Fibroblast of lung (primary cell): ENCODE results near the gene IFNL1. TPM values are rescaled to one million over a fixed set of nuclear protein-coding genes. Genes with fewer than 3 reads are reported as not detected.
"Not testable (repeated sequence)": the region's sequence is repeated elsewhere in the genome, so short reads cannot be mapped to it uniquely, and the experiment has no call there.

Experiments
- DNase-seq, 2 donors: peaks; one replicate each; pipeline versions ENCODE4 v3.0.0 to v3.0.0-alpha.2; 2010; ENCODE audit warnings: low read depth in 2 of 2
- H2AFZ ChIP-seq: 2 replicates; pipeline ENCODE4 v1.5.1; 2012; ENCODE audit warnings: low read length, control low read depth, inconsistent platforms
- H3K27ac ChIP-seq: 2 replicates; pipeline ENCODE4 v1.5.1; 2011; ENCODE audit warnings: low read length, control low read depth; ENCODE audit not compliant: insufficient read depth
- H3K27me3 ChIP-seq: 2 replicates; pipeline ENCODE4 v1.5.1; 2011; ENCODE audit warnings: mild to moderate bottlenecking, low read length; ENCODE audit not compliant: control insufficient read depth, insufficient read depth
- H3K36me3 ChIP-seq: 2 replicates; pipeline ENCODE4 v1.5.1; 2011; ENCODE audit warnings: low read length; ENCODE audit not compliant: control insufficient read depth, insufficient read depth
- H3K4me1 ChIP-seq: 2 replicates; pipeline ENCODE4 v1.5.1; 2011; ENCODE audit warnings: low read length; ENCODE audit not compliant: control insufficient read depth, insufficient read depth; ENCODE audit errors: extremely low read depth
- H3K4me2 ChIP-seq: 2 replicates; pipeline ENCODE4 v1.5.1; 2011; ENCODE audit warnings: low read length, control low read depth; ENCODE audit not compliant: insufficient read depth; ENCODE audit errors: extremely low read depth
- H3K4me3 ChIP-seq, 4 experiments: fragments of 200-600 bp in 1 of 4; sonication (generic) in 1 of 4; replicated peaks in 1 of 4; 2 replicates each; pipeline ENCODE4 v1.5.1; 2011 to 2016; ENCODE audit warnings: low read length in 4 of 4, low read depth in 3 of 4, mild to moderate bottlenecking in 3 of 4, control low read depth in 2 of 4, inconsistent platforms in 1 of 4, mixed read lengths in 1 of 4; ENCODE audit not compliant: insufficient read depth in 1 of 4; ENCODE audit errors: control extremely low read depth in 1 of 4
- H3K79me2 ChIP-seq: 2 replicates; pipeline ENCODE4 v1.5.1; 2012; ENCODE audit warnings: mild to moderate bottlenecking, low read length, inconsistent platforms; ENCODE audit not compliant: control insufficient read depth, insufficient read depth
- H3K9ac ChIP-seq: 2 replicates; pipeline ENCODE4 v1.5.1; 2011; ENCODE audit warnings: mild to moderate bottlenecking, low read length, control low read depth; ENCODE audit not compliant: insufficient read depth
- H3K9me3 ChIP-seq: 2 replicates; pipeline ENCODE4 v1.5.1; 2012; ENCODE audit warnings: low read depth, low read length; ENCODE audit not compliant: control insufficient read depth, insufficient read depth
- H4K20me1 ChIP-seq: 2 replicates; pipeline ENCODE4 v1.5.1; 2011; ENCODE audit warnings: low read length; ENCODE audit not compliant: control insufficient read depth, insufficient read depth; ENCODE audit errors: extremely low read depth
- EZH2 ChIP-seq: IDR thresholded peaks from 2 replicates; pipeline ENCODE4 v1.5.1; 2012; ENCODE audit warnings: low read length, control low read depth, mild to moderate bottlenecking; ENCODE audit errors: missing control alignments
- polyA plus RNA-seq, 2 donors: library from polyadenylated mRNA; depleted of rRNA in 1 of 2; stranded (reverse) in 1 of 2; unstranded in 1 of 2; fragments of >200 nt; gene quantifications; 2 replicates each; pipeline ENCODE4 v1.2.1, GENCODE V29; 2011 to 2012; ENCODE audit warnings: missing spikeins in 1 of 2
- total RNA-seq: library from RNA; depleted of rRNA; stranded (reverse); fragments of >200 nt; gene quantifications from 2 replicates; pipeline ENCODE4 v1.2.1, GENCODE V29; 2014
- TF ChIP-seq, protein P1 (sequence below), 2 donors: IDR thresholded peaks in 1 of 2; conservative IDR thresholded peaks in 1 of 2; 1 replicate in 1 of 2; 2 replicates in 1 of 2; pipeline ENCODE4 v1.5.1; 2011 to 2012; ENCODE audit warnings: low read length in 2 of 2, control low read depth in 1 of 2, inconsistent platforms in 1 of 2, low read depth in 1 of 2, mild to moderate bottlenecking in 1 of 2

The IFNL1 gene
- total and polyA plus RNA-seq, 2 donors (not counting 1 experiment from before 2014, with no cell fraction given) = not detected

DNA sequence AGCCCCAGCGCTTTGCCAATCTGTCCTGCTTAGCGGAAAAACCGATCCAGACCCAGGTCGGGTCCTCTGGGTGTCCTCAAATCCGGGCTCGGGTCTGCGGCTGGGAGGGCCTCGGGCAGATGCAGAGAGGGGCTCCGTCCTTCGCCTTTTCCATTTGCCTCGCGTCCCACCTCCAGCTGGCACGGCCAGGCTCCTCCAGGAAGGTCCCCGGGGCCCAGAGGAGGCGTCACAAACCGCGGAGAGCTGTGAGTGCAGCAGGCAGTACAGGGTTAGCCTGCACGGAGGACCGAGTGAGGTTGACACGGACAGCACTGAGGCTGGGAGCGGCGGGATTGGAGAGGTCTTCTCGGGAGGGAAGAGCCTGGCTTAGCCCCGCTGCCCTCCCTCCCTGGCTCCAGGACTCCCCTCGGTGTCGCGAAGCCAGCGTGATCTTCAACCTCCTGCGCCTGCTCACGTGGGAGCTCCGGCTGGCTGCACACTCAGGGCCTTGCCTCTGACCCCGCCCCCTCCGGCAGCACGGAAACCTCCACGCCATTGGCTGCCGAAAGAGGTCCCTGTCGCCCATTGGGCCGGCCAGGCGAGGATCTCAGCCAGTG is 30.8 kb upstream of the IFNL1 start:
- H3K27me3 ChIP-seq = peaks cover 37% of the 10 kb centered on the region
- no peak overlapping the region for H2AFZ ChIP-seq

DNA sequence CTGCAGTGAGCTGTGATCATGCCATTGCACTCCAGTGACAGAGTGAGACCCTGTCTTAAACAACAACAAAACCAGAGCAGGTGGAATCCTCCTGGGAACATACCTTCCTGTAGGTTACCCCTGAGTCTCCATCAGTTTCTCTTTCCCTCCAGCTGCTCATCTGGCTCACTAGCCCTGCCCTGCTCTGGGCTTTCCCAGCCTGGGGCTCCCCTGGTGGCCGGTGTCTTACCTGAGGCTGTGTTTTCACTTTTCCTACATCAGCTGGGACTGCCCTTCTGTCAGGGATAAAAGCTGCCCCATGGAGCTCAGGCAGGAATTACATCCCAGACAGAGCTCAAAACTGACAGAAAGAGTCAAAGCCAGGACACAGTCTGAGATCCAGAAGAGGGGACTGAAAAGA is 28.1 kb upstream of the IFNL1 start, which contains the start of gene IFNL2:
IFNL2 (plus strand) TSS at position 312 of the 400 bp plus-strand sequence. CDS start 173 bp downstream, outside the sequence.
- H3K9ac ChIP-seq, H3K4me2 ChIP-seq, H3K9me3 ChIP-seq, H3K4me3 ChIP-seq, H2AFZ ChIP-seq, DNase-seq, H3K79me2 ChIP-seq, H4K20me1 ChIP-seq, H3K4me1 ChIP-seq, H3K36me3 ChIP-seq, H3K27ac ChIP-seq: not testable (repeated sequence)
- peaks cover 30% of the 10 kb centered on the region for H3K27me3 ChIP-seq

More for the DNA sequence above, 30.8 kb upstream of the IFNL1 start:
- no peaks in the 10 kb centered on the region for H3K36me3 ChIP-seq
- H3K9me3 ChIP-seq = no peaks in the 10 kb centered on the region
- H3K27ac ChIP-seq = no peak overlapping the region
- no peak overlapping the region for H3K4me3 ChIP-seq
- TF ChIP-seq EZH2 = no peak
- TF ChIP-seq, protein P1, sequence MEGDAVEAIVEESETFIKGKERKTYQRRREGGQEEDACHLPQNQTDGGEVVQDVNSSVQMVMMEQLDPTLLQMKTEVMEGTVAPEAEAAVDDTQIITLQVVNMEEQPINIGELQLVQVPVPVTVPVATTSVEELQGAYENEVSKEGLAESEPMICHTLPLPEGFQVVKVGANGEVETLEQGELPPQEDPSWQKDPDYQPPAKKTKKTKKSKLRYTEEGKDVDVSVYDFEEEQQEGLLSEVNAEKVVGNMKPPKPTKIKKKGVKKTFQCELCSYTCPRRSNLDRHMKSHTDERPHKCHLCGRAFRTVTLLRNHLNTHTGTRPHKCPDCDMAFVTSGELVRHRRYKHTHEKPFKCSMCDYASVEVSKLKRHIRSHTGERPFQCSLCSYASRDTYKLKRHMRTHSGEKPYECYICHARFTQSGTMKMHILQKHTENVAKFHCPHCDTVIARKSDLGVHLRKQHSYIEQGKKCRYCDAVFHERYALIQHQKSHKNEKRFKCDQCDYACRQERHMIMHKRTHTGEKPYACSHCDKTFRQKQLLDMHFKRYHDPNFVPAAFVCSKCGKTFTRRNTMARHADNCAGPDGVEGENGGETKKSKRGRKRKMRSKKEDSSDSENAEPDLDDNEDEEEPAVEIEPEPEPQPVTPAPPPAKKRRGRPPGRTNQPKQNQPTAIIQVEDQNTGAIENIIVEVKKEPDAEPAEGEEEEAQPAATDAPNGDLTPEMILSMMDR (conservative IDR thresholded peaks at IDR 0.05 in 1 of 2, IDR thresholded peaks at IDR 0.05 in 1 of 2; ENCODE audit: low read depth in 1 of 2, low read length in 2 of 2) = no peak
- no peaks in the 10 kb centered on the region for H4K20me1 ChIP-seq
- no peaks in the 10 kb centered on the region for H3K4me1 ChIP-seq
- DNase-seq = no peak
- H3K79me2 ChIP-seq = no peaks in the 10 kb centered on the region
- H3K4me2 ChIP-seq = no peak overlapping the region
- no peak overlapping the region for H3K9ac ChIP-seq

DNA sequence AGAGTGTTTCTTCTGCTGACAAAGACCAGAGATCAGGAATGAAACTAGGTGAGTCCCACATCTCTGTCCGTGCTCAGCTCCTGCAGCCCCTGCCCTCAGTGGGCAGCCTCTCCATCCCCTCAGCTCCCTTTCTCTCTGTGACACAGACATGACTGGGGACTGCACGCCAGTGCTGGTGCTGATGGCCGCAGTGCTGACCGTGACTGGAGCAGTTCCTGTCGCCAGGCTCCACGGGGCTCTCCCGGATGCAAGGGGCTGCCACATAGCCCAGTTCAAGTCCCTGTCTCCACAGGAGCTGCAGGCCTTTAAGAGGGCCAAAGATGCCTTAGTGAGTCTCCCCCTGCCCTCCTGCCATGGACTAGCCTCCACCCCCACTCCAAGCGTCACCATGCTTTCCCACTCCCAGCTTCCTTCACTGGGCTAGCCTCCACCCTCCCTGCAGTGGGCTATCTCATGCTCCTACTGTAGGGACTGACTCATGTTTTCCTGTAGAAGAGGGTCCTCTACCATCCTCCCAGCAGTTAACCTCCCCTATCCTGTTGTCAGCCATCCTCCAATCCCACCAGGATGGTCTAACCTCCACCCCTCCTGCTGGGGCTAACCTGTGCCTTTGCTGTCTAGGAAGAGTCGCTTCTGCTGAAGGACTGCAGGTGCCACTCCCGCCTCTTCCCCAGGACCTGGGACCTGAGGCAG is 27.5 kb upstream of the IFNL1 start:
- not testable (repeated sequence) for H3K4me3 ChIP-seq, H4K20me1 ChIP-seq, H3K4me2 ChIP-seq, H3K9me3 ChIP-seq, H3K4me1 ChIP-seq, H3K27ac ChIP-seq, H3K9ac ChIP-seq, H2AFZ ChIP-seq, H3K36me3 ChIP-seq, DNase-seq, H3K79me2 ChIP-seq
- H3K27me3 ChIP-seq = peaks cover 25% of the 10 kb centered on the region

DNA sequence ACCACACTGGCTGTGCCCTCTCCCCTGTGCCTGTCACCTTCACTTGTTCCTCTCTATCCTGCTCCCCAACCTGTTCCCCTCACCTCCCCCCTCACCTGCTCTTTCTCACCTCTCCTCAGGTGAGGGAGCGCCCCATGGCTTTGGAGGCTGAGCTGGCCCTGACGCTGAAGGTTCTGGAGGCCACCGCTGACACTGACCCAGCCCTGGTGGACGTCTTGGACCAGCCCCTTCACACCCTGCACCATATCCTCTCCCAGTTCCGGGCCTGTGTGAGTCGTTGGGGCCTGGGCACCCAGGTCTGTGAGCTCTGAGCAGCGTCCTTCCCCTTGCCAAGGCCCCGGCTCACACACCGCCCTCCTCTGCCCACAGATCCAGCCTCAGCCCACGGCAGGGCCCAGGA is 26.8 kb upstream of the IFNL1 start:
- not testable (repeated sequence) for H3K4me1 ChIP-seq, H4K20me1 ChIP-seq, H3K9me3 ChIP-seq, DNase-seq, H3K36me3 ChIP-seq, H3K79me2 ChIP-seq, H3K9ac ChIP-seq, H3K4me3 ChIP-seq, H3K27ac ChIP-seq, H2AFZ ChIP-seq, H3K4me2 ChIP-seq
- H3K27me3 ChIP-seq = peaks cover 18% of the 10 kb centered on the region
